HEK293 (cell line): ENCODE measurements around the gene VSTM4.

Experiments used
- CTCF ChIA-PET: fragments of 350-600 bp; formaldehyde crosslinking; extraction: SDS; loops from one replicate; lab custom pipeline; 2021; ENCODE audit warnings: antibody characterized with exemption; lab: Yijun Ruan, JAX
- POLR2A ChIA-PET: fragments of 300-600 bp; formaldehyde crosslinking; extraction: SDS; loops from one replicate; lab custom pipeline; 2020; ENCODE audit warnings: antibody characterized with exemption, inconsistent platforms; lab: Yijun Ruan, JAX
- H3K27ac ChIP-seq: fragments of 200-500 bp; sonication (Bioruptor generic); 2 replicates; pipeline ENCODE4 v1.5.1; 2014; ENCODE audit warnings: low read depth, low read length, control low read depth, inconsistent platforms; ENCODE audit errors: extremely low read depth
- H3K36me3 ChIP-seq, 2 experiments: fragments of 200-500 bp in 1 of 2; sonication (Bioruptor generic) in 1 of 2; 1 replicate in 1 of 2; 2 replicates in 1 of 2; pipeline ENCODE4 v1.5.1; 2014 to 2017; ENCODE audit warnings: inconsistent platforms in 2 of 2, low read length in 2 of 2; ENCODE audit not compliant: control insufficient read depth in 2 of 2, insufficient read depth in 1 of 2
- H3K4me1 ChIP-seq: fragments of 200-500 bp; sonication (Bioruptor generic); 2 replicates; pipeline ENCODE4 v1.5.1; 2014; ENCODE audit warnings: mild to moderate bottlenecking, low read length, inconsistent platforms; ENCODE audit not compliant: control insufficient read depth, insufficient read depth
- H3K4me3 ChIP-seq: 2 replicates; pipeline ENCODE4 v1.5.1; 2011; ENCODE audit warnings: low read depth, mild to moderate bottlenecking, control low read depth, low read length, moderate library complexity
- H3K9me3 ChIP-seq: fragments of 200-500 bp; sonication (Bioruptor generic); 2 replicates; pipeline ENCODE4 v1.5.1; 2014; ENCODE audit warnings: low read depth, low read length, inconsistent platforms; ENCODE audit not compliant: control insufficient read depth, insufficient read depth
- GLI4 ChIP-seq: fragments of 450-650 bp; formaldehyde crosslinking; IDR thresholded peaks from 2 replicates; pipeline ENCODE4 v1.5.1; 2016; ENCODE audit warnings: missing biosample characterization, missing genetic modification characterization
- ZBTB21 ChIP-seq: fragments of 450-650 bp; formaldehyde crosslinking; IDR thresholded peaks from 2 replicates; pipeline ENCODE4 v1.5.1; 2017; ENCODE audit warnings: missing biosample characterization, missing genetic modification characterization
- ZFHX2 ChIP-seq: fragments of 450-650 bp; formaldehyde crosslinking; conservative IDR thresholded peaks from 2 replicates; pipeline ENCODE4 v1.5.1; 2016; ENCODE audit warnings: missing biosample characterization, missing genetic modification characterization
- ZNF132 ChIP-seq: fragments of 450-650 bp; formaldehyde crosslinking; IDR thresholded peaks from 2 replicates; pipeline ENCODE4 v1.5.1; 2017; ENCODE audit warnings: missing biosample characterization, missing genetic modification characterization, borderline replicate concordance
- ZNF169 ChIP-seq: fragments of 450-650 bp; formaldehyde crosslinking; IDR thresholded peaks from 2 replicates; pipeline ENCODE4 v1.5.1; 2016; ENCODE audit warnings: missing biosample characterization, missing genetic modification characterization
- ZNF366 ChIP-seq: fragments of 450-650 bp; formaldehyde crosslinking; conservative IDR thresholded peaks from 2 replicates; pipeline ENCODE4 v1.5.1; 2016; ENCODE audit warnings: missing biosample characterization, missing genetic modification characterization
- ZXDB ChIP-seq: fragments of 450-650 bp; formaldehyde crosslinking; IDR thresholded peaks from 2 replicates; pipeline ENCODE4 v1.5.1; 2016; ENCODE audit warnings: missing biosample characterization, missing genetic modification characterization
- TF ChIP-seq, protein P1 (sequence below): fragments of 450-650 bp; formaldehyde crosslinking; IDR thresholded peaks from 2 replicates; pipeline ENCODE4 v1.5.1; 2016; ENCODE audit warnings: missing biosample characterization, missing genetic modification characterization
- TF ChIP-seq, protein P2 (sequence below): fragments of 450-650 bp; formaldehyde crosslinking; IDR thresholded peaks from 2 replicates; pipeline ENCODE4 v1.5.1; 2016; ENCODE audit warnings: missing biosample characterization, missing genetic modification characterization
- TF ChIP-seq, protein P3 (sequence below): fragments of 450-650 bp; formaldehyde crosslinking; IDR thresholded peaks from 2 replicates; pipeline ENCODE4 v1.5.1; 2016; ENCODE audit warnings: missing biosample characterization, missing genetic modification characterization, low read depth
- TF ChIP-seq, protein P4 (sequence below): IDR thresholded peaks from 2 replicates; pipeline ENCODE4 v1.6.1; 2011; ENCODE audit warnings: mild to moderate bottlenecking, low read depth, low read length, borderline replicate concordance

The VSTM4 gene

GRCh38 chr10:49000437-49001398 lies 114.6 kb downstream of the VSTM4 start:
- Histone ChIP-seq H3K4me1 (no peaks in the 10 kb centered on the region), H3K9me3 (no peaks in the 10 kb centered on the region), H3K36me3 (no peaks in the 10 kb centered on the region), H3K27ac (no peak overlapping the region), H3K4me3 (no peak overlapping the region)
- CTCF ChIA-PET, result interaction anchor here (0.7 kb wide), 1 partner anchor 15 kb away, joined by 4 read pairs; no protein-coding TSS in a partner anchor
- TF ChIP-seq, protein P1, sequence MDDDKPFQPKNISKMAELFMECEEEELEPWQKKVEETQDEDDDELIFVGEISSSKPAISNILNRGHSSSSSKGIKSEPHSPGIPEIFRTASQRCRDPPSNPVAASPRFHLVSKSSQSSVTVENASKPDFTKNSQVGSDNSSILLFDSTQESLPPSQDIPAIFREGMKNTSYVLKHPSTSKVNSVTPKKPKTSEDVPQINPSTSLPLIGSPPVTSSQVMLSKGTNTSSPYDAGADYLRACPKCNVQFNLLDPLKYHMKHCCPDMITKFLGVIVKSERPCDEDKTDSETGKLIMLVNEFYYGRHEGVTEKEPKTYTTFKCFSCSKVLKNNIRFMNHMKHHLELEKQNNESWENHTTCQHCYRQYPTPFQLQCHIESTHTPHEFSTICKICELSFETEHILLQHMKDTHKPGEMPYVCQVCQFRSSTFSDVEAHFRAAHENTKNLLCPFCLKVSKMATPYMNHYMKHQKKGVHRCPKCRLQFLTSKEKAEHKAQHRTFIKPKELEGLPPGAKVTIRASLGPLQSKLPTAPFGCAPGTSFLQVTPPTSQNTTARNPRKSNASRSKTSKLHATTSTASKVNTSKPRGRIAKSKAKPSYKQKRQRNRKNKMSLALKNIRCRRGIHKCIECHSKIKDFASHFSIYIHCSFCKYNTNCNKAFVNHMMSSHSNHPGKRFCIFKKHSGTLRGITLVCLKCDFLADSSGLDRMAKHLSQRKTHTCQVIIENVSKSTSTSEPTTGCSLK (tag by site-specific recombination), result no peak
- no peak for TF ChIP-seq ZNF169 (tag by site-specific recombination)
- no peak for TF ChIP-seq ZFHX2 (tag by site-specific recombination)
- TF ChIP-seq, protein P2, sequence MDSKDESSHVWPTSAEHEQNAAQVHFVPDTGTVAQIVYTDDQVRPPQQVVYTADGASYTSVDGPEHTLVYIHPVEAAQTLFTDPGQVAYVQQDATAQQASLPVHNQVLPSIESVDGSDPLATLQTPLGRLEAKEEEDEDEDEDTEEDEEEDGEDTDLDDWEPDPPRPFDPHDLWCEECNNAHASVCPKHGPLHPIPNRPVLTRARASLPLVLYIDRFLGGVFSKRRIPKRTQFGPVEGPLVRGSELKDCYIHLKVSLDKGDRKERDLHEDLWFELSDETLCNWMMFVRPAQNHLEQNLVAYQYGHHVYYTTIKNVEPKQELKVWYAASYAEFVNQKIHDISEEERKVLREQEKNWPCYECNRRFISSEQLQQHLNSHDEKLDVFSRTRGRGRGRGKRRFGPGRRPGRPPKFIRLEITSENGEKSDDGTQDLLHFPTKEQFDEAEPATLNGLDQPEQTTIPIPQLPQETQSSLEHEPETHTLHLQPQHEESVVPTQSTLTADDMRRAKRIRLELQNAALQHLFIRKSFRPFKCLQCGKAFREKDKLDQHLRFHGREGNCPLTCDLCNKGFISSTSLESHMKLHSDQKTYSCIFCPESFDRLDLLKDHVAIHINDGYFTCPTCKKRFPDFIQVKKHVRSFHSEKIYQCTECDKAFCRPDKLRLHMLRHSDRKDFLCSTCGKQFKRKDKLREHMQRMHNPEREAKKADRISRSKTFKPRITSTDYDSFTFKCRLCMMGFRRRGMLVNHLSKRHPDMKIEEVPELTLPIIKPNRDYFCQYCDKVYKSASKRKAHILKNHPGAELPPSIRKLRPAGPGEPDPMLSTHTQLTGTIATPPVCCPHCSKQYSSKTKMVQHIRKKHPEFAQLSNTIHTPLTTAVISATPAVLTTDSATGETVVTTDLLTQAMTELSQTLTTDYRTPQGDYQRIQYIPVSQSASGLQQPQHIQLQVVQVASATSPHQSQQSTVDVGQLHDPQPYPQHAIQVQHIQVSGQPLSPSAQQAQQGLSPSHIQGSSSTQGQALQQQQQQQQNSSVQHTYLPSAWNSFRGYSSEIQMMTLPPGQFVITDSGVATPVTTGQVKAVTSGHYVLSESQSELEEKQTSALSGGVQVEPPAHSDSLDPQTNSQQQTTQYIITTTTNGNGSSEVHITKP (tag by site-specific recombination), result no peak
- TF ChIP-seq ZXDB, result no peak
- TF ChIP-seq ZNF132 (tag by site-specific recombination), result no peak
- TF ChIP-seq GLI4, result no peak
- TF ChIP-seq, protein P3, sequence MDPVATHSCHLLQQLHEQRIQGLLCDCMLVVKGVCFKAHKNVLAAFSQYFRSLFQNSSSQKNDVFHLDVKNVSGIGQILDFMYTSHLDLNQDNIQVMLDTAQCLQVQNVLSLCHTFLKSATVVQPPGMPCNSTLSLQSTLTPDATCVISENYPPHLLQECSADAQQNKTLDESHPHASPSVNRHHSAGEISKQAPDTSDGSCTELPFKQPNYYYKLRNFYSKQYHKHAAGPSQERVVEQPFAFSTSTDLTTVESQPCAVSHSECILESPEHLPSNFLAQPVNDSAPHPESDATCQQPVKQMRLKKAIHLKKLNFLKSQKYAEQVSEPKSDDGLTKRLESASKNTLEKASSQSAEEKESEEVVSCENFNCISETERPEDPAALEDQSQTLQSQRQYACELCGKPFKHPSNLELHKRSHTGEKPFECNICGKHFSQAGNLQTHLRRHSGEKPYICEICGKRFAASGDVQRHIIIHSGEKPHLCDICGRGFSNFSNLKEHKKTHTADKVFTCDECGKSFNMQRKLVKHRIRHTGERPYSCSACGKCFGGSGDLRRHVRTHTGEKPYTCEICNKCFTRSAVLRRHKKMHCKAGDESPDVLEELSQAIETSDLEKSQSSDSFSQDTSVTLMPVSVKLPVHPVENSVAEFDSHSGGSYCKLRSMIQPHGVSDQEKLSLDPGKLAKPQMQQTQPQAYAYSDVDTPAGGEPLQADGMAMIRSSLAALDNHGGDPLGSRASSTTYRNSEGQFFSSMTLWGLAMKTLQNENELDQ (tag by site-specific recombination), result no peak
- POLR2A ChIA-PET, result no interaction called here

DNA sequence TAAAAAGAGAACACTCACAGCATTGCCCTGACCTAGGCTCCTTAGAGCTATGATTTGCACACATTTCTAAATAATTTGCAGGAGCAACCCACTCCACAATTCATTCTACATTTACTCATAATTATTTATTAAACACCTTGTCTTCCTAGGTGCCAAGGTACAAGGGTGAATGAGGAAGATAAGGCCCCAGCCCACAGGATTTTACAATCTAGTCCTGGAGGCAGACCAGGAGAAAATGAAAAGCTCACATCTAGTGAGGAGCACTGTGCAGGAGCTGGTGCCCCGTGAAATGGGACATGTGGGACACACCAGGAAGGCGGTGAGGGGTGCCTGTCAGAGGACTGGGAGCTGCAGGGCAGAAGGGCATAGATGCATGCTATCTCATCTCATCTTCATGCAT lies 116.0 kb downstream of the VSTM4 start:
- ChIA-PET POLR2A (no interaction called here), CTCF (no interaction called here)
- H3K9me3 ChIP-seq, result no peaks in the 10 kb centered on the region
- no peaks in the 10 kb centered on the region for H3K36me3 ChIP-seq
- H3K4me3 ChIP-seq, result no peak overlapping the region
- TF ChIP-seq ZNF169 (tag by site-specific recombination) (no peak), ZBTB21 (no peak), ZNF366 (tag by site-specific recombination) (no peak)
- TF ChIP-seq, protein P4, sequence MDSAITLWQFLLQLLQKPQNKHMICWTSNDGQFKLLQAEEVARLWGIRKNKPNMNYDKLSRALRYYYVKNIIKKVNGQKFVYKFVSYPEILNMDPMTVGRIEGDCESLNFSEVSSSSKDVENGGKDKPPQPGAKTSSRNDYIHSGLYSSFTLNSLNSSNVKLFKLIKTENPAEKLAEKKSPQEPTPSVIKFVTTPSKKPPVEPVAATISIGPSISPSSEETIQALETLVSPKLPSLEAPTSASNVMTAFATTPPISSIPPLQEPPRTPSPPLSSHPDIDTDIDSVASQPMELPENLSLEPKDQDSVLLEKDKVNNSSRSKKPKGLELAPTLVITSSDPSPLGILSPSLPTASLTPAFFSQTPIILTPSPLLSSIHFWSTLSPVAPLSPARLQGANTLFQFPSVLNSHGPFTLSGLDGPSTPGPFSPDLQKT, result no peak
- no peak overlapping the region for H3K27ac ChIP-seq
- no peaks in the 10 kb centered on the region for H3K4me1 ChIP-seq
